ENCODE results near the gene SUN1.

The SUN1 gene

DNA sequence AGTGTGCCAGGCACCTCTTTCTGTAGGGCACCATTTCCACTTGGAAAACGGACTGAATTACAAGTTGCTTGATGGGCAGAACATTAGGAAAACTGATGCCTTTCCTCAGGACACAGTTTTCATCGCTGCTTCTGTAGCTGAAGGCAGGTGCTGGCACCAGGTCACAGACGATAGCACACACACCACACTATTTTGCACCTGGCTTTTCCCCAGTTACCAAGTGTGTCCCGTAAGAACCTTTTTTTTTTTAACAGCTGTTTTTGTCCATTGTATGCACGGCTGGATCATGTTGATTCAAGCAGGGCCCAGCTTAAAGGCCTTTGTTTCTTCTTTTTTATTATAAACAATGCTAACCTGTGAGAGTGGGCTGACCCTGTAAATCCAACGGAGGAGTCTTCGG lies 42.8 kb downstream of the SUN1 start:
- H3K27me3 ChIP-seq (ENCODE audit: insufficient read depth, low read length): no peaks in the 10 kb centered on the region
- no peak overlapping the region for H3K4me3 ChIP-seq (ENCODE audit: low read length)
- H3K36me3 ChIP-seq (ENCODE audit: insufficient read depth, low read length): peaks cover 23% of the 10 kb centered on the region
- H3K9me3 ChIP-seq (ENCODE audit: low read length): no peaks in the 10 kb centered on the region
- peaks cover 16% of the 10 kb centered on the region for H3K4me1 ChIP-seq (ENCODE audit: insufficient read depth, low read length)
- H2AFZ ChIP-seq (ENCODE audit: low read depth, low read length): no peak overlapping the region

DNA sequence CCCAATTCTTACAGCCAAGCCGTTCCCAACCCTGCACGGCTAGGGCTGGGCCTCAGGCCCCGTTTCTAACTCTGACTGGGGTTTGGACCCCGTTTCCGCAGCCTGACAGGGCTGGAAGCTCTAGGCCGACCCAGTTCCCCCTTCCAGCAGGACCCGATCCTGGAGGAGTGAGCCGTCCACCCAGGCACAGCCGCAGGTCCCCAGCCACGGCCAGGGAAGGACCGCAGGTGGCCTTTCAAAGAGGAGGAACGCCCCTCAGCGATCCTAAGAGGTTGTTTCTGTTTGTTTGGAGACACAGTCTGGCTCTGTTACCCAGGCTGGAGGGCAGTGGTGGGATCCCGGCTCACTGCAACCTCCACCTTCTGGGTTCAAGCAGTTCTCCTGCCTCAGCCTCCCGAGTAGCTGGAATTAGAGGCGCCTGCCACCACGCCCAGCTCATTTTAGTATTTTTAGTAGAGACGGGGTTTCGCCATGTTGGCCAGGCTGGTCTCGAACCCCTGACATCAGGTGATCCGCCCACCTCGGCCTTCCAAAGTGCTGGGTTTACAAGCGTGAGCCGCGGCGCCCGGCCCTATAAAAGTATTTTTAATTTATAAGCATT lies 43.3 kb downstream of the SUN1 start:
- Histone ChIP-seq H3K4me3 (ENCODE audit: low read length) (no peak overlapping the region), H3K27me3 (ENCODE audit: insufficient read depth, low read length) (no peaks in the 10 kb centered on the region), H2AFZ (ENCODE audit: low read depth, low read length) (no peak overlapping the region), H3K4me1 (ENCODE audit: insufficient read depth, low read length) (peaks cover 16% of the 10 kb centered on the region), H3K9me3 (ENCODE audit: low read length) (no peaks in the 10 kb centered on the region), H3K36me3 (ENCODE audit: insufficient read depth, low read length) (peaks cover 20% of the 10 kb centered on the region)

DNA sequence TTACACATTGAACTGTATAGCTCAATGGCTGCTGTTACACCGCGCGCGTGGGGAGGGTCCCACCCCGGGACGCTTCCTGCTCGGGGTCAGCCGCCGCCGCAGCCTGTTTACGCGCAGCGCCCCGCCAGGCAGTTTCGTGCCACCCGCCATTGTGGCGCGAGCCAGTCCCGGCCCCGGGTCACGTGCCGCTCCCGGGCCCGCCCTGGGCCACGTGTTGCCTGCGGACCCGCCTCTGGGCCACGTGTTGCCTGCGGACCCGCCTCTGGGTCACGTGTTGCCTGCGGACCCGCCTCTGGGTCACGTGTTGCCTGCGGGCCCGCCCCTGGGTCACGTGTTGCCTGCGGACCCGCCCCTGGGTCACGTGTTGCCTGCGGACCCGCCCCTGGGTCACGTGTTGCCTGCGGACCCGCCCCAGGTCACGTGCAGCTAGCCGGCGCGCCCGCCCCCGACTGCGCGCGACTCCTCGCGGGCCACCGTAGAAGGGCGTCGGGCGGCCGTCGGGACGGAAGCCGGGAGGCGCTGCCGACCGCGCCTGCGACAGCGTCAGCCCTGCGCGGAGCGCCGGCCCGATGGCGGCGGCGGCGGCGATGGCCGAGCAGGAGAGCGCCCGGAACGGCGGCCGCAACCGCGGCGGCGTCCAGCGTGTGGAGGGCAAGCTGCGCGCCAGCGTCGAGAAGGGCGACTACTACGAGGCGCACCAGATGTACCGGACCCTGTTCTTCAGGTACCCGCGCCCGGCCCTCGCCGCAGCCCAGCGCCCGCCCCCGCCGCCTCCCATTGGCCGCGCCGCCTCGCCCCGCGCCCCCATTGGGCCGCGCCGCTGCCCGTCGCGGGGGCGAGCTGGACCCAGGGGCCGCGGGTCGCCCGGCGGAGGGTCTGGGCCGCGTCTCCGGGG lies 44.0 kb downstream of the SUN1 start, which contains the start of gene GET4:
Gene GET4 (plus strand): TSS at position 478 of the 895 bp plus-strand sequence. CDS start 92 bp downstream, at position 570.
- Histone ChIP-seq H3K9me3 (ENCODE audit: low read length) (no peaks in the 10 kb centered on the region), H3K36me3 (ENCODE audit: insufficient read depth, low read length) (peaks cover 19% of the 10 kb centered on the region), H3K4me3 (ENCODE audit: low read length) (peak within 1 kb of the TSS; percentile 71), H2AFZ (ENCODE audit: low read depth, low read length) (no peak within 1 kb of the TSS), H3K27me3 (ENCODE audit: insufficient read depth, low read length) (no peaks in the 10 kb centered on the region), H3K4me1 (ENCODE audit: insufficient read depth, low read length) (peaks cover 16% of the 10 kb centered on the region)

DNA sequence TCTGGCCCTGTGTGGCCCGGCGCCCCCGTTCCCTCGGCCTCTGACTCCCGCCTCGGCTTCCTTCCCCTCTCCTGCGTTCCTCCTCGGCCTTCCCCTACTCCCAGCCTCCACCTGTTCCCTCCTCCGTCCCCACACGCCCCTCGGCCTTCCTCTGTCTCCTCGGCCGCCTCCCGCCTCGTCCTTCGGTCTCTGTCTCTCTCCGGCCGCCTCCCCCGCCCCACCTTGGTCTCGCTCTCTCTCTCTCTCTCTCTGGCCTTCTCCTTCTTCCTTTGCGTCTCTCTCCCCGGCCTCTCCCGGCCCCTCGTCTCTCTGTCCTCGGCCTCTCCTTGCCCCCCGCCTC lies 44.7 kb downstream of the SUN1 start:
- Histone ChIP-seq H3K4me3 (ENCODE audit: low read length) (peak overlapping the region; percentile 71), H3K36me3 (ENCODE audit: insufficient read depth, low read length) (peaks cover 13% of the 10 kb centered on the region), H2AFZ (ENCODE audit: low read depth, low read length) (no peak overlapping the region), H3K27me3 (ENCODE audit: insufficient read depth, low read length) (no peaks in the 10 kb centered on the region), H3K9me3 (ENCODE audit: low read length) (no peaks in the 10 kb centered on the region), H3K4me1 (ENCODE audit: insufficient read depth, low read length) (peaks cover 16% of the 10 kb centered on the region)

DNA sequence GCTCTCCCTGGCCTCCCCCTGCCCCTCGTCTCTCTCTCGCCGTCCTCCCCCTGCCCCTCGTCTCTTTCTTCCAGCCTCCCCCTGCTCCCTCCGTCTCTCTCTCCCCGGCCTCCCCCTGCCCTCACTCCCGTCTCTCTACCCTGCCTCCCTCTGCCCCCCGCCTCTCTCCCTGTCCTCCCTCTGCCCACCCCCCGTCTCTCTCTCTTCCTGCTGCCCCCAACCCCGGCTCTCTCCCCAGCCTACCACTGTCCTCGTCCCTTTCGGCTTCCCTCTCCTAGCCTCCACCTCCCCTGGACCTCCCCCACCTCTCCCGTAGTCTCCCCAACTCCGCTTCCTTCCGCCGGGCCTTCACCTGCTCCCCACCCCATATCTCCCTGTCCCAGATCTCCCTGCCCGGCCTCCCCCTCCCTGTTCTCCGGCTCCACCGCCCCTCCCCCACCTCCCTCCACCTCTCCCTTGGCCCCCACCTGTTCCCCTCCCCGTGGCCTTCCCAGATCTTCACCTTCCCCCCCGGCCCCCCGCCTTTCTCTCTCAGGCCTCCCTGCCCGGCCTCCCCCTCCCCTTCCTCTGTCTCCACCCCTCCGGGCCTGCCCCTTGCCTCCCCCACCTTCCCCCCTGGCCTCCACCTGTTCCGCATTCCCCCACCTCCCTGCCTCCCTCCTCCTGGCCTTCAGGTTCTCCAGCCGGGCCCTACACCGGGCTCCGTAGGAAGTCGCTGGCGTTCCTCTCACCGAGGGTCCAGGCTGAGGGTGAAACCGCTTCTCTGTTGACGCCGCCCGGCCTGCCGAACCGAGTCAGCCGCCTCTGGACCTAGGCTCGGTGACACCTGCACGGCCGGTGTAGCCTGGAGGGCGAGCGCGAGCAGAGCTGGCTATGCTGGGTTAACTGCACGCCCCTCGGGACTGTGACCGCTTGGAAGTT lies 45.3 kb downstream of the SUN1 start:
- H2AFZ ChIP-seq (ENCODE audit: low read depth, low read length): no peak overlapping the region
- H3K4me3 ChIP-seq (ENCODE audit: low read length): peak overlapping the region; percentile 71
- H3K9me3 ChIP-seq (ENCODE audit: low read length): no peaks in the 10 kb centered on the region
- no peaks in the 10 kb centered on the region for H3K27me3 ChIP-seq (ENCODE audit: insufficient read depth, low read length)
- peaks cover 16% of the 10 kb centered on the region for H3K4me1 ChIP-seq (ENCODE audit: insufficient read depth, low read length)
- H3K36me3 ChIP-seq (ENCODE audit: insufficient read depth, low read length): peaks cover 7% of the 10 kb centered on the region

DNA sequence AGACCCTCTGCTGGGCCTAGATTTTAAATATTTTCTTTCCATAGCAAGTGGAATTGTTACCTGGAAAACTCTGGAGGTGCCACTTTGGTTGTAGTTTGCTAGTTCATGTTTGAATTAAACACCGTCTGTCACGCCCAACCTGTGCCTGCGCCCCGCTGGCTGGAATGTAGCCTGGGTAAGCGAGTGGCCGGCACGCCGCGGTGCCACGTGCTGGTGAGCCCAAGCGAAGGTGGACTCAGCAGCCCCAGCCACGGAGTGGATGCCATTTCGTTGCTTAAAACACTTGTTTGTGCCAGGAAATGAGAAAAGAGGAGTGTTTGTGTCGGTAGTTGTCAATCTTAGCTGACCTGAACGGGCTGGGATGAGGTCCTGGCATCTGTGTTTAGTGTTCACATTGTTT lies 46.8 kb downstream of the SUN1 start:
- H2AFZ ChIP-seq (ENCODE audit: low read depth, low read length): no peak overlapping the region
- no peak overlapping the region for H3K4me3 ChIP-seq (ENCODE audit: low read length)
- H3K4me1 ChIP-seq (ENCODE audit: insufficient read depth, low read length): peaks cover 9% of the 10 kb centered on the region
- H3K27me3 ChIP-seq (ENCODE audit: insufficient read depth, low read length): no peaks in the 10 kb centered on the region
- H3K9me3 ChIP-seq (ENCODE audit: low read length): no peaks in the 10 kb centered on the region
- peaks cover 6% of the 10 kb centered on the region for H3K36me3 ChIP-seq (ENCODE audit: insufficient read depth, low read length)

DNA sequence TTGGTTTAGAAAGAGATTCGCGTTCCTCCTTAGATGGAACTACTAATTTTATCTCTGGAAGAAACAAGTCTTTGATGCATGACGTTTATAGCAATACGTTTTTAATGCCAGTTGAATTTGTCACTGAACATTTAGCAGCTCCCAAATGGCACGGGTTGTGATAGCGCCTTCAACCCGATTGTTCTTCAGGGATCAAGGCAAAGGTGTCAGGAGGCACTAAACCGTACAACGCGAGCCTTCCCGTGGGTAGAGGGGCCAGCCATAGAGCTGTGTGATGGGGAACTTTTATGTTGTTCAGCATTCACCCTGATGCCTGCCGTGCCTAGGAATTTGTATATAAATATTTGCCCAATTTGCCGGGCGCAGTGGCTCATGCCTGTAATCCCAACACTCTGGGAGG lies 47.4 kb downstream of the SUN1 start:
- peaks cover 6% of the 10 kb centered on the region for H3K36me3 ChIP-seq (ENCODE audit: insufficient read depth, low read length)
- no peak overlapping the region for H3K4me3 ChIP-seq (ENCODE audit: low read length)

DNA sequence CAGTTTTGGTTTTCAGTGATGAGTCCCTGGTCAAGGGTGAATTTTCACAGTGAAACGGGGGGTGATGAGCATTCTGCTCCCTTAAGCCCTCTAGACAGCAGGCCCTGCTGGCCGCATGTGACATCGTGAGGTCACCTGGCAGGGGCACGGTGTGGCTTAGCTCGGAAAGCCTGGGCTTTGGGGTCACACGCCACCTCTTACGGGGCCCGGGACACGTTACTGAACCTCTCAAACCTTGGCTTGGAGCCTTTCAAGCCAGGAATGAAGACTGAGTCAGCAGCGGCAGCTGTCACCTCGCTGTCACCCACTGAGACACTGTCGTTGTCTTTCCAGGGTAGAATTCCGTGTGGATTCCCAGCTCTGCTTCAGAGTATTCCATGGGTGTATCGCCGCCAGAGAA lies 48.2 kb downstream of the SUN1 start:
- Histone ChIP-seq H2AFZ (ENCODE audit: low read depth, low read length) (no peak overlapping the region), H3K9me3 (ENCODE audit: low read length) (no peaks in the 10 kb centered on the region), H3K36me3 (ENCODE audit: insufficient read depth, low read length) (peaks cover 2% of the 10 kb centered on the region), H3K27me3 (ENCODE audit: insufficient read depth, low read length) (no peaks in the 10 kb centered on the region), H3K4me3 (ENCODE audit: low read length) (no peak overlapping the region), H3K4me1 (ENCODE audit: insufficient read depth, low read length) (peaks cover 6% of the 10 kb centered on the region)

More for the DNA sequence above, 47.4 kb downstream of the SUN1 start:
- Histone ChIP-seq H3K4me1 (ENCODE audit: insufficient read depth, low read length) (peaks cover 6% of the 10 kb centered on the region), H2AFZ (ENCODE audit: low read depth, low read length) (no peak overlapping the region), H3K9me3 (ENCODE audit: low read length) (no peaks in the 10 kb centered on the region), H3K27me3 (ENCODE audit: insufficient read depth, low read length) (no peaks in the 10 kb centered on the region)

DNA sequence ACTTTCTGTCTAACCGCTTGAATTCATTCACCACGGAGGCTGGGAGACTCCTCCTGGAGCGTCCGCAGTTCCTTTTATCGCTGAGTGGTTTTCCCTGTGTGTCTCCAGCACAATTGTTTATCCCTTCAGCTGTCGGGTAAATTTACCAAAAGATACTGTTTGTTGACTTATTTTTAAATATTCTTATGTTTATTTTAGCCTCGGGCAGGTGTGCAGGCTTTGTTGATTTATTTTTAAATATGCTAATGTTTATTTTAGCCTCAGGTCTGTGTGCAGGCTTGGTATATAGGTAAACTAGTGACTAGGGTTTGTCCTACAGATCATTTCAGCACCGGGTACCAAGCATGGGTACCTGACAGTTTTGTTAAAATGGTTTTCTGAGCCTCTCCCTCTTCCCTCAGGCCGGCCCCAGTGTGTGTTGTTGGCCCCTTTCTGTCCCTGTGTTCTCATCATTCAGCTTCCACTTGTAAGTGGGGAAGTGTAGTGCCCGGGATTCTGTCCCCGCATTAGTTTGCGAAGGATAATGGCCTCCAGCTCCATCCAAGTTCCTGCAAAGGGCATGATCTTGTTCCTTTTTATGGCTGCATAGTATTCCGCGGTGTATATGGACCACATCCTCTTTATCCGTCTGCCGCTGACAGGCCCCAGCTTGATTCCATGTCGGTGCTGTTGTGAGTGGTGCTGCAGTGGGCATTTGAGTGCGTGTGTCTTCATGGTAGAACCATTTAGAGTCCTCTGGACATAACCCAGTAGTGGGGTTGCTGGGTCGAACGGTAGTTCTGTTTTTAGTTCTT lies 49.4 kb downstream of the SUN1 start:
- H3K9me3 ChIP-seq (ENCODE audit: low read length): no peaks in the 10 kb centered on the region
- H3K4me1 ChIP-seq (ENCODE audit: insufficient read depth, low read length): peaks cover 6% of the 10 kb centered on the region
- peaks cover 4% of the 10 kb centered on the region for H3K36me3 ChIP-seq (ENCODE audit: insufficient read depth, low read length)
- no peak overlapping the region for H3K4me3 ChIP-seq (ENCODE audit: low read length)
- H3K27me3 ChIP-seq (ENCODE audit: insufficient read depth, low read length): no peaks in the 10 kb centered on the region
- no peak overlapping the region for H2AFZ ChIP-seq (ENCODE audit: low read depth, low read length)

DNA sequence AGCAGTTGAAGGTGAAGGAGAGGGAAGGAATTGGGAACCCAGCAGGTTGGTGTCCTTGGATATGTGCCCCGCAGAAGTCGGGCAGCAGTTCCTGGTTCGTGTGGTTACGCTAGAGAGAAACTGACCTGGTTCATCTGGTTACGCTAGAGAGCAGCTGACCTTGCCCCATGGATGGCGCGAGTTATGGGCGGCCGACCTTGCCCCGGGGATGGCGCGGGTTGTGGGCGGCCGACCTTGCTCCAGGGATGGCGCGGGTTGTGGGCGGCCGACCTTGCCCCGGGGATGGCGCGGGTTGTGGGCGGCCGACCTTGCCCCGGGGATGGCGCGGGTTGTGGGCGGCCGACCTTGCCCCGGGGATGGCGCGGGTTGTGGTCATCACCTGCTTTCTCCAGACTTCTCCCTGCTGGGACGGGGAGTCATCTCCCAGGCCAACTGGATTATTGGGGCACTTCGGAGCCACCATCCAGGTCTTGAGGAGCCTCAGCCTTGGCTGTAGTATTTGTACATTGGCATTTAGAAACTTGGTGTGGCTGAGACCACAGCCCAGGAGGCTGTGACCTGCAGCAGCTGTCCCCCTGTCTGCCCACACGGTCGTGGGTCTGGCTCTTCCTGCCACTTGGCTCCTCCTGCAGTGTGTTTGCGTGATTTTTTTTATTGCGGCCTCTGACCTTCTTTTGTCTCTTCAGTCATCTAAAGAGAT lies 50.2 kb downstream of the SUN1 start:
- H3K4me3 ChIP-seq (ENCODE audit: low read length): no peak overlapping the region
- H2AFZ ChIP-seq (ENCODE audit: low read depth, low read length): no peak overlapping the region
- no peaks in the 10 kb centered on the region for H3K9me3 ChIP-seq (ENCODE audit: low read length)
- peaks cover 12% of the 10 kb centered on the region for H3K36me3 ChIP-seq (ENCODE audit: insufficient read depth, low read length)
- H3K27me3 ChIP-seq (ENCODE audit: insufficient read depth, low read length): no peaks in the 10 kb centered on the region
- H3K4me1 ChIP-seq (ENCODE audit: insufficient read depth, low read length): peaks cover 6% of the 10 kb centered on the region

DNA sequence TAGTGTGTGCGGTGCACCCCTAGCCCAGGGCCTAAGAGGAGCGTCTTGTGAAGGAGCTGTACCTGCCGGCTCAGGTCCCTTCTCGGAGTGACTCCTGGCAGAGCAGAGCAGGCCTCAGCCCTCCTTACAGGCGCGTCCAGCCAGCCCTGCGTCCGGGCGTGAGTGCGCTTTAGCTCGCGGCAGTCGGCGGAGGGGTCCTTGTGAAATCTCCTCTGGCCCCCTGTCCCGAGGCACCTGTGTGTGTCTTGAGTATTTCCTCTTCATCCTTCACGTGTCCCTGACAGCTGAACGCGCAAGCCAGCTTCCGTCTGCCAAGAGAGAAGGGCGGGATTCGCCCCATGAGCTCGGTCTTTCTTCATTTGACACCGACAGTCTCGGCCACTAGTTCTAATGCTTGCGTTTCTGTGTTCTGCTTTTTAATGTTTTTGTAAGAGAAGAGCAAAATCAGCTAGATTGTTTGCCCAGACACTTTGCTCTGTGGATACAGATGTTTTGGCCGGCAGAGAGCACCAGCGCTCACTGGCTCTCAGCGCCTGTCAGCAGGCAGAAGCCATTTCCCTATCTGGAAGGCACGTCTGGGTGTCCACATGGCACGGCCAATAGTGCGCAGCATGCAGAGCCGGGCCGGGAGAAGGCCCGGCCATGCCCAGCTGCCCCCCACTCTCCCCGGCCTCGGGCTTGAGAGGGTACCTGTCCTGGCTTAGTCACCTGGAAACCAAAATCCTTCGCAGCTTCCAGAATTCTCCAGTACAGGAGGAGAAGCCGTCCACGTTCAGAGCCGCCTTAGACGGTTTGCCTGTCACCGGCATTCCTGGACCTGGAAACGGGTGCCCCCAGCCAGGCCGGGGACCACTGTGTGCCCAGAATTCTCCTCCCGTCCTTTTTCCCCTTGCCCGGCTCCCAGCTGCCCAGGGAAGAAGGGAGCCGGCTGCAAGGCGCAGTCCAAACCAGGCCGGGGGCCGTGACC lies 51.1 kb downstream of the SUN1 start:
- no peaks in the 10 kb centered on the region for H3K27me3 ChIP-seq (ENCODE audit: insufficient read depth, low read length)
- no peaks in the 10 kb centered on the region for H3K4me1 ChIP-seq (ENCODE audit: insufficient read depth, low read length)
- no peak overlapping the region for H3K4me3 ChIP-seq (ENCODE audit: low read length)
- H3K36me3 ChIP-seq (ENCODE audit: insufficient read depth, low read length): peaks cover 20% of the 10 kb centered on the region
- H2AFZ ChIP-seq (ENCODE audit: low read depth, low read length): no peak overlapping the region
- H3K9me3 ChIP-seq (ENCODE audit: low read length): no peaks in the 10 kb centered on the region

Data from neuron (in vitro differentiated cells).